ENCODE results near the gene EFR3B.
"Not testable (repeated sequence)": the region's sequence is repeated elsewhere in the genome, so short reads cannot be mapped to it uniquely, and the experiment has no call there.

The EFR3B gene

DNA sequence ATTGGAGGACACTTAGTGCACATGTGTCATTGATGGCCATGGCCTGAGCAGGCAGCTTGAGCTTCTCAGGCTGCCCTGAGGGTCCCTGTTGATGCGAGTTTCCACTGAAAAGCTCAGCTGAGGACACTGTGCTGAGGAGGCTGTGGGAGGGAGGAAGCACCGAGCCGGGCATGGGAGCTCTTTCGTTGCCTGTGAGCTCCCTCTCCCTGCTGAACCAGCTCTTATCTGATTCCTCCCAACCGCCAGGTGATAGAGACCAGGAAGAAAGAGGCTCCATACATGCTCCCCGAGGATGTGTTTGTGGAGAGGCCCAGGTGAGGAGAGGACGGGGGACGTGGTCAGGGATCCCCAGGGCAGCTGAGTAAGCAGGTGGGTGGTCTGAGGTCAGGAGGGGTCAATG lies 99.2 kb downstream of the EFR3B start:
- no peak overlapping the region for H3K27ac ChIP-seq
- TF ChIP-seq, protein P1, sequence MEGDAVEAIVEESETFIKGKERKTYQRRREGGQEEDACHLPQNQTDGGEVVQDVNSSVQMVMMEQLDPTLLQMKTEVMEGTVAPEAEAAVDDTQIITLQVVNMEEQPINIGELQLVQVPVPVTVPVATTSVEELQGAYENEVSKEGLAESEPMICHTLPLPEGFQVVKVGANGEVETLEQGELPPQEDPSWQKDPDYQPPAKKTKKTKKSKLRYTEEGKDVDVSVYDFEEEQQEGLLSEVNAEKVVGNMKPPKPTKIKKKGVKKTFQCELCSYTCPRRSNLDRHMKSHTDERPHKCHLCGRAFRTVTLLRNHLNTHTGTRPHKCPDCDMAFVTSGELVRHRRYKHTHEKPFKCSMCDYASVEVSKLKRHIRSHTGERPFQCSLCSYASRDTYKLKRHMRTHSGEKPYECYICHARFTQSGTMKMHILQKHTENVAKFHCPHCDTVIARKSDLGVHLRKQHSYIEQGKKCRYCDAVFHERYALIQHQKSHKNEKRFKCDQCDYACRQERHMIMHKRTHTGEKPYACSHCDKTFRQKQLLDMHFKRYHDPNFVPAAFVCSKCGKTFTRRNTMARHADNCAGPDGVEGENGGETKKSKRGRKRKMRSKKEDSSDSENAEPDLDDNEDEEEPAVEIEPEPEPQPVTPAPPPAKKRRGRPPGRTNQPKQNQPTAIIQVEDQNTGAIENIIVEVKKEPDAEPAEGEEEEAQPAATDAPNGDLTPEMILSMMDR (conservative IDR thresholded peaks at IDR 0.05), result no peak

DNA sequence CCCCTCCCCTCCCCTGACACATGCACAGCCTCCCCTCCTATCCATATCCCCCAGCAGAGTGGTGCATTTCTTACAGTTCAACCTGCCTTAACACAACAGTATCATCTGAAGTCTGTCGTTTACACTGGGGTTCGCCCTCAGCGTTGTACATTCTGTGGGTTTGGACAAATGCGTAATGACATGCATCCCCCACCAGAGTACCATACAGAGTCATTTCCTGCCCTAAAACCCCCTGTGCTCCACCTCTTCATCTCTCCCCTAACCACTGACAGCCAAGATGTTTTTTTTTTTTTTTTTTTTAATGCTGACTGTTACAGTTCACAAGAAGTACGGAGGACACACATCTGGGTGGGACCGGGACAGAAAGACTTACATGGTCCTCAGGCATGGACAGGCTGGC lies 103.9 kb downstream of the EFR3B start:
- TF ChIP-seq, protein P1 (conservative IDR thresholded peaks at IDR 0.05), result no peak

DNA sequence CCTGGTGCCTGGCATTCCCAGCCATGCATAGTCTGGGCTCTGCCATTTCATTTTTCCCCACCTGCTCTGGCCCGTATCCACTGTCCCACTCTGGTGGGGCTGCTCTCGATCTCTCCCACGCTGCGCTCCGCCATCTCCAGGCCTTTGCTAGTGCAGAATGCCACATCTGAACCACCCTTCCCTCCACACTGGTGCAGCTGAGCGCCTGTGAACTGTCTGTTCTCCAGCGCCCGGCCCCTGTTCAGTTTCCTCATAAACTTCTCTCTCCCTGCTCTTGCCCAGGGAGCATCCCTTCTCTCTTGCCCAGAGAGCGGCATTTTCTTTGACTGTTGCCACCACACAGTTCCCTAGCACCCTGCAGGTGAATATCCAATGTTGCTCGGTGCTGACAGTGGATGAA lies 105.0 kb downstream of the EFR3B start:
- TF ChIP-seq, protein P1 (conservative IDR thresholded peaks at IDR 0.05), result no peak
- H3K27ac ChIP-seq, result no peak overlapping the region

More for the DNA sequence above, 103.9 kb downstream of the EFR3B start:
- no peak overlapping the region for H3K27ac ChIP-seq

DNA sequence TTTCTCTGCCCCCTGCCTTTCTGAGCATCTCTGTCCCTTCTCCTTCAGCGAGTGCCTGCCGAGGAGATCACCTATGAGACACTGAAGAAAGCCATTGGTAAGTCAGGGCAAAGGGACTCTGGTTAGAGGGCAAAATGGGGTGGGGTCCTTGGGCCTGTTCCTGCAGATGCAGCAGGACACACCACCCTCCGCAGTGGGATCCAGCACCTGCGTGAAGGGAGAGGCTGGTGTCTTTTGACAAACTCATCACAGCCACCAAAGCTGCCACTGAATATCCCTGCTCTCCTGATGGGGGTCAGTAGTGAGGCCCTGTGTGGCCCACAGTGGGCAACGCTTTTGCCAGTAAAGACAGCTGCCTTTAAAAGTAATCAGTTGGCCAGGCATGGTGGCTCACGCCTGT lies 107.8 kb downstream of the EFR3B start:
- H3K27ac ChIP-seq, result no peak overlapping the region
- TF ChIP-seq, protein P1 (conservative IDR thresholded peaks at IDR 0.05), result no peak

DNA sequence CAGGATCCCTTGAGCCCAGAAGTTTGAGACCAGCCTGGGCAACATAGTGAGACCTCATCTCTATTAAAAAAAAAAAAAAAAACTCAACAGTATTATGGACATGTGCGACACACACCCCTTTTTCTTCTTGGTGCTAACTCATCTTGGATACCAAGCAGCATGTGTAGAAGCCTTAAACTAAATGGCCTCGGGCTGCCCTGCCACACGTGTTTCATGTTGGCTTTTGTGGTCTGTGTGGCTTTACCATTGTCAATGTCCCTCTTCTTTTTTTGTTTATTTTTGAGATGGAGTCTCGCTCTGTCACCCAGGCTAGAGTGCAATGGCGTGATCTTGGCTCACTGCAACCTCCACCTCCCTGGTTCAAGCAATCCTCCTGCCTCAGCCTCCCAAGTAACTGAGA lies 109.1 kb downstream of the EFR3B start:
- not testable (repeated sequence) for H3K27ac ChIP-seq

DNA sequence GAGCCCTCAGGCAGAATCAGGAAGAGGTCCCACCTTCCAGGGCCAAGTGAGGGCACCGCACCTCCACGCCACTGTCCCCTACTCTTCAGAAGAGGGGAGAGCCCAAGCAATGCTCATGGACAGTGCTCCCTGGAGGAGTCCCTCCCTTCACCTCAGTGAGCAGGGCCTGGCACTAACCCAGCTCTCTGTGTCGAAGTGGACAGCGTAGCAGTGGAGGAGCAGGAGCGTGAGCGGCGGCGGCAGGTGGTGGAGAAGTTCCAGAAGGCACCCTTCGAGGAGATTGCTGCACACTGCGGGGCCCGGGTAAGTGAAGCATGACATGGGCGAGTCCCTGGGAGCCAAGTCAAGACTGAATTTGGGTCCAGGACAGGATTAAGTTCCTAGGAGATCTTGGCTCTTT lies 109.8 kb downstream of the EFR3B start:
- TF ChIP-seq, protein P1 (conservative IDR thresholded peaks at IDR 0.05), result no peak
- H3K27ac ChIP-seq, result no peak overlapping the region

DNA sequence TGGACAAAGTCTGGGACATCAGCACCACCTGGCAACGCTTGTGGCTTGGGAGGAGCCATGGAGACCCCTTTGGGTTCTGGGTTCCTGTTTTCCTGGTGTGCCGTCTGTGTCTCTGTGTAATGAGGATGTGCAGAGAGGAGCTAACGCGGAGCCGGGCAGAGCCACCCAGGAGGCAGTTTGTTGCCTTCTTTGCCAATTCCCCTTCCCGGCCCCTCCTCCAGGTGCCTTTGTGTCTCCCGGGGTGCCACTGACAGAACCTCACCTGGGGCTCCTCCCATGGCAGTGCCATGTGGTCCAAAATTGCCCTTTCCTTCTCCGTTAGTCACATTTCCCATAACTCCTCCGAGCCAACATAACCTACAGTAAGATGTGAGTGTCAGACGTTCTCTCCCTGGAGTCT lies 113.5 kb downstream of the EFR3B start:
- TF ChIP-seq, protein P1 (conservative IDR thresholded peaks at IDR 0.05), result no peak
- H3K27ac ChIP-seq, result no peak overlapping the region

DNA sequence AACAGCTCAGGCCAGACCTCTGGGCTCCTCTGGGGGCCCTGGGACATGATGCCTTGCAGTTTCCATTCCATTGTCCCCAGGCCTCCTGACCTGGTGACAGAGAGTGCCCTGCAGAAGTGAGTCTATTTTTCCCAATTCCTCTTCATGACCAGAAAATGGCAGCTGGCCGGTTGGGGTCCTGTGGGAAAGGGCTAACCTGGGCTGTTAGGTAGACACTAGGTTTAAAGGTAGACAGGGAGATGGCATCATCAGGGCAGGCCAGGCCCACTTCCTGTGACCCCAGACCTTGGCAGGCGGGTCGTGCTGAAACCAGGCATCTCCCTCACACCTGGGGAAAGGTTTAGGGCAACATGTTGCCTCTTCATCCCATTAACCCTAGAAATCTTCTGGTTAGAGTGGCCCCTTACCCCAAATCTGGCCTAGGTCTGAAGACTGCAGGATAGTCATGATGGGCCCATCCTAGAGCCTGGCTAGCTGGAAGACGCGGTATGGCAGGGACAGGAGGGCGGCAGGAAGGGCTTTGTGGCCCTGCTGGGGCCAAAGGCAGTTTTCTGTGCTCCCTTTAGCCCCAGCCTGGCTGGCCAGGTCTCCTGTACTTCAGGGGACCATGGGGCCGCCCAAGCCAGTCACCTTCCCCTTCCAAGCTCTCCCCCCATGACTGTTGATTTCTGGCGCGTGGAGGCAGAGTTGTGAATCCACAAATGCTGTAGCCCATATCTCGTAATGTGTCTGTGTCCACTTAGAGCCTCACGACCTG lies 116.4 kb downstream of the EFR3B start:
- no peak overlapping the region for H3K27ac ChIP-seq
- TF ChIP-seq, protein P1 (conservative IDR thresholded peaks at IDR 0.05), result no peak

All from VCaP (cell line).